Natural killer cell (primary cell): ENCODE data around the gene ADAMTS3. TPM values are rescaled to one million over a fixed set of nuclear protein-coding genes. Genes with fewer than 3 reads are reported as not detected.

Experiments
- ATAC-seq, 3 donors: fragments of 150-1000 bp in 2 of 3; fragments of 200-7000 bp in 1 of 3; cut with Tn5 transposase; 1 replicate in 1 of 3; 2 replicates in 2 of 3; pipeline ENCODE4 v1.10.0; 2021; ENCODE audit warnings: mild to moderate bottlenecking in 2 of 3, moderate library complexity in 2 of 3
- DNase-seq, 2 donors: peaks; one replicate each; pipeline versions ENCODE4 v3.0.0 to v3.0.0-alpha.2; 2013 to 2021; ENCODE audit warnings: mixed read lengths in 1 of 2
- H3K27ac ChIP-seq: one replicate; pipeline ENCODE4 v1.5.1; 2013; ENCODE audit warnings: mild to moderate bottlenecking, low read length
- H3K27me3 ChIP-seq: one replicate; pipeline ENCODE4 v1.6.1; 2013; ENCODE audit warnings: low read length; ENCODE audit not compliant: control insufficient read depth, insufficient read depth
- H3K36me3 ChIP-seq: one replicate; pipeline ENCODE4 v1.6.1; 2013; ENCODE audit warnings: low read length; ENCODE audit not compliant: control insufficient read depth, insufficient read depth
- H3K4me1 ChIP-seq: one replicate; pipeline ENCODE4 v1.6.1; 2013; ENCODE audit warnings: low read length; ENCODE audit not compliant: control insufficient read depth, insufficient read depth
- H3K4me3 ChIP-seq: one replicate; pipeline ENCODE4 v1.5.1; 2013; ENCODE audit warnings: low read length
- H3K9me3 ChIP-seq: one replicate; pipeline ENCODE4 v1.6.1; 2013; ENCODE audit warnings: low read length; ENCODE audit not compliant: control insufficient read depth, insufficient read depth
- H3K27ac Mint-ChIP-seq, 2 donors: one replicate each; pipeline ENCODE4 v1.8.0; 2022; ENCODE audit warnings: mild to moderate bottlenecking in 2 of 2, mixed read lengths in 2 of 2, moderate library complexity in 1 of 2
- H3K27me3 Mint-ChIP-seq, 2 donors: one replicate each; pipeline ENCODE4 v1.8.0; 2022; ENCODE audit warnings: low read depth in 2 of 2, mixed read lengths in 2 of 2
- H3K36me3 Mint-ChIP-seq: one replicate; pipeline ENCODE4 v1.8.0; 2022; ENCODE audit warnings: mixed read lengths
- H3K4me1 Mint-ChIP-seq, 2 donors: one replicate each; pipeline ENCODE4 v1.8.0; 2022; ENCODE audit warnings: mixed read lengths in 2 of 2
- H3K4me3 Mint-ChIP-seq: one replicate; pipeline ENCODE4 v1.8.0; 2022; ENCODE audit warnings: mild to moderate bottlenecking, moderate library complexity, mixed read lengths
- H3K9me3 Mint-ChIP-seq, 2 donors: one replicate each; pipeline ENCODE4 v1.8.0; 2022; ENCODE audit warnings: mixed read lengths in 2 of 2
- CTCF ChIP-seq: fragments of 200-600 bp; IDR thresholded peaks from one replicate; pipeline ENCODE4 v1.8.0; 2022; ENCODE audit warnings: antibody characterized with exemption
- WGBS: methylation state at CpG from one replicate; pipeline ENCODE4 v1.1.7; 2013; ENCODE audit warnings: missing lambda C conversion rate; ENCODE audit not compliant: insufficient coverage; 5-methylcytosine and 5-hydroxymethylcytosine counted together
- intact Hi-C: fragments of 100-400 bp; cut with micrococcal nuclease; formaldehyde crosslinking; loops from one replicate; pipeline ENCODE4 v1.14.2; 2022
- total RNA-seq, 4 donors: library from RNA; stranded (reverse); fragments of 120-200 nt in 1 of 4; gene quantifications; one replicate each; pipeline versions ENCODE4 v1.2.3 to v1.2.4, GENCODE V29; 2013 to 2022

The ADAMTS3 gene
- total RNA-seq, 3 donors from 2014 or later (not counting 1 experiment from before 2014, with no cell fraction given) = 0.30 TPM; not detected in 2

GRCh38 chr4:72314869-72315268 is 254.2 kb downstream of the ADAMTS3 start:
- Histone ChIP-seq H3K36me3 (no peaks in the 10 kb centered on the region), H3K4me1 (no peaks in the 10 kb centered on the region), H3K27me3 (no peaks in the 10 kb centered on the region), H3K4me3 (no peak overlapping the region), H3K9me3 (no peaks in the 10 kb centered on the region), H3K27ac (no peak overlapping the region)
- H3K27ac Mint-ChIP-seq = no peak overlapping the region
- intact Hi-C loops = no loop called here
- no peaks in the 10 kb centered on the region for H3K9me3 Mint-ChIP-seq
- DNase-seq (no peak), ATAC-seq (no peak)
- TF ChIP-seq CTCF = no peak
- H3K4me1 Mint-ChIP-seq = peaks cover 13 to 16% of the 10 kb centered on the region in 2 donors
- no peaks in the 10 kb centered on the region for H3K36me3 Mint-ChIP-seq
- no peak overlapping the region for H3K4me3 Mint-ChIP-seq
- H3K27me3 Mint-ChIP-seq = no peaks in the 10 kb centered on the region

GRCh38 chr4:72313121-72313520 is 255.9 kb downstream of the ADAMTS3 start:
- H3K36me3 Mint-ChIP-seq = no peaks in the 10 kb centered on the region
- WGBS = 87% methylated on average over 3 of the region's 5 CpGs
- ATAC-seq (no peak), DNase-seq (no peak)
- Histone ChIP-seq H3K4me1 (no peaks in the 10 kb centered on the region), H3K9me3 (no peaks in the 10 kb centered on the region), H3K27me3 (no peaks in the 10 kb centered on the region), H3K36me3 (no peaks in the 10 kb centered on the region), H3K4me3 (no peak overlapping the region), H3K27ac (no peak overlapping the region)
- TF ChIP-seq CTCF = no peak
- H3K4me3 Mint-ChIP-seq = no peak overlapping the region
- no peaks in the 10 kb centered on the region for H3K27me3 Mint-ChIP-seq
- H3K27ac Mint-ChIP-seq = no peak overlapping the region
- intact Hi-C loops = no loop called here
- H3K4me1 Mint-ChIP-seq = no peaks in the 10 kb centered on the region
- no peaks in the 10 kb centered on the region for H3K9me3 Mint-ChIP-seq

GRCh38 chr4:72312032-72312650 is 256.9 kb downstream of the ADAMTS3 start:
- ATAC-seq = no peak
- Histone ChIP-seq H3K27me3 (no peaks in the 10 kb centered on the region), H3K27ac (no peak overlapping the region), H3K36me3 (no peaks in the 10 kb centered on the region), H3K4me3 (no peak overlapping the region), H3K4me1 (no peaks in the 10 kb centered on the region), H3K9me3 (no peaks in the 10 kb centered on the region)
- no peaks in the 10 kb centered on the region for H3K4me1 Mint-ChIP-seq
- no peak overlapping the region for H3K27ac Mint-ChIP-seq
- no peaks in the 10 kb centered on the region for H3K9me3 Mint-ChIP-seq
- intact Hi-C loops = no loop called here
- no peaks in the 10 kb centered on the region for H3K36me3 Mint-ChIP-seq
- 65% methylated on average over 4 of the region's 6 CpGs for WGBS
- no peak for DNase-seq
- no peak for TF ChIP-seq CTCF
- no peaks in the 10 kb centered on the region for H3K27me3 Mint-ChIP-seq
- H3K4me3 Mint-ChIP-seq = no peak overlapping the region

GRCh38 chr4:72311291-72311690 is 257.7 kb downstream of the ADAMTS3 start:
- Histone ChIP-seq H3K27ac (no peak overlapping the region), H3K27me3 (no peaks in the 10 kb centered on the region), H3K9me3 (no peaks in the 10 kb centered on the region), H3K36me3 (no peaks in the 10 kb centered on the region), H3K4me3 (no peak overlapping the region), H3K4me1 (no peaks in the 10 kb centered on the region)
- WGBS = 100% methylated on average over 2 of the region's 3 CpGs
- Mint-ChIP-seq H3K4me1 (no peaks in the 10 kb centered on the region), H3K4me3 (no peak overlapping the region), H3K27me3 (no peaks in the 10 kb centered on the region), H3K9me3 (no peaks in the 10 kb centered on the region), H3K27ac (no peak overlapping the region), H3K36me3 (no peaks in the 10 kb centered on the region)
- no peak for TF ChIP-seq CTCF
- no peak for ATAC-seq
- intact Hi-C loops = no loop called here
- no peak for DNase-seq
